ENCODE measurements around the gene SPRR5.

DNA sequence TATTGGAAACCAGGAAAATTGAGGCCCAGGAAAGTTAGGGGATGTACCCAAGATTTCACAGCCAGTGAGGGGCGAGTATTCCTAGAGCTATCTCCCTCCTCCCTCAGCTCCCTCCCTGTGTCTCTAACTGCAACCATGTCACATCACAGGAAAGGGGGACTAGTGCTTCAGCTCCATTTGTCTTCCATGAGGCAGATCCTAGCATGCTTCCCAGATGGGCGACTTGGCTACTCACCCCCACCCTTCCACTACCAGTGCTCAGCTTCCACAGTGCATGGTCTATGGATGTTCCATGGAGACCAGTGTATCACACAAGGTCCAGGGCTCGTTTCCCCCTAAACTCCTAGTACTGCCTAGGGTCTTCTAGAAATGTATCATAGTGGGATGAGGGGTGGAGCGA, 18.8 kb downstream of the SPRR5 start:
- TF ChIP-seq, protein P1, sequence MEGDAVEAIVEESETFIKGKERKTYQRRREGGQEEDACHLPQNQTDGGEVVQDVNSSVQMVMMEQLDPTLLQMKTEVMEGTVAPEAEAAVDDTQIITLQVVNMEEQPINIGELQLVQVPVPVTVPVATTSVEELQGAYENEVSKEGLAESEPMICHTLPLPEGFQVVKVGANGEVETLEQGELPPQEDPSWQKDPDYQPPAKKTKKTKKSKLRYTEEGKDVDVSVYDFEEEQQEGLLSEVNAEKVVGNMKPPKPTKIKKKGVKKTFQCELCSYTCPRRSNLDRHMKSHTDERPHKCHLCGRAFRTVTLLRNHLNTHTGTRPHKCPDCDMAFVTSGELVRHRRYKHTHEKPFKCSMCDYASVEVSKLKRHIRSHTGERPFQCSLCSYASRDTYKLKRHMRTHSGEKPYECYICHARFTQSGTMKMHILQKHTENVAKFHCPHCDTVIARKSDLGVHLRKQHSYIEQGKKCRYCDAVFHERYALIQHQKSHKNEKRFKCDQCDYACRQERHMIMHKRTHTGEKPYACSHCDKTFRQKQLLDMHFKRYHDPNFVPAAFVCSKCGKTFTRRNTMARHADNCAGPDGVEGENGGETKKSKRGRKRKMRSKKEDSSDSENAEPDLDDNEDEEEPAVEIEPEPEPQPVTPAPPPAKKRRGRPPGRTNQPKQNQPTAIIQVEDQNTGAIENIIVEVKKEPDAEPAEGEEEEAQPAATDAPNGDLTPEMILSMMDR (IDR thresholded peaks at IDR 0.05) = no peak
- no peak for TF ChIP-seq POLR2A (IDR thresholded peaks at IDR 0.05)
